Cardiac fibroblast (primary cell): ENCODE measurements around the gene DBNDD1.
A peak's percentile ranks its signal among the peaks of the same experiment; 100 is the strongest.

Experiments
- DNase-seq, 2 donors: peaks; one replicate each; pipeline versions ENCODE4 v3.0.0 to v3.0.0-alpha.2; 2010; ENCODE audit warnings: low read depth in 2 of 2
- H3K4me3 ChIP-seq, 2 donors: replicated peaks in 1 of 2; 1 replicate in 1 of 2; 2 replicates in 1 of 2; pipeline ENCODE4 v1.5.1; 2011; ENCODE audit warnings: low read depth in 2 of 2, low read length in 2 of 2, mild to moderate bottlenecking in 2 of 2, moderate library complexity in 1 of 2
- CTCF ChIP-seq: IDR thresholded peaks from one replicate; pipeline ENCODE4 v1.5.1; 2011; ENCODE audit warnings: low read depth, mild to moderate bottlenecking, low read length, inconsistent platforms

The DBNDD1 gene

GRCh38 chr16:90028985-90029384 lies 9.7 kb upstream of the DBNDD1 start:
- no peak for TF ChIP-seq CTCF
- DNase-seq: no peak
- no peak overlapping the region for H3K4me3 ChIP-seq

DNA sequence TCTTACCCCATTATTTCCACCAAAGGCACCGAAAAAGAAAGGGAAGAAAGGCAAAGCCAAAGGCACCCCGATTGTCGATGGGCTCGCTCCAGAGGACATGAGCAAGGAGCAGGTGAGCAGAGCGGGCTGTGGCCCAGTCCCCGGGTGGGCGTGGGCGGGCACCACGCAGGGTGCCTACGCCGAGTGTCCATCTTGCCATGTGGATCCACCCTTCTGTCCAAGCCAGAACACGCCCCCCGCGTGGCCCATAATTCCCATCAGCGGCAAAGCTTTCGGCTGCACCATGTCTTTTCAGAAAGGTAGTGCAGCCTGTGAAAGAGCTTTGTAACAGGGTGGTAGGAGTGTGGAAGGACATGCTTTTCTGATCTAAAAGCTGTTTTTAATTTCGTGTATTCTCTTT lies 8.4 kb upstream of the DBNDD1 start:
- no peak for DNase-seq
- no peak for TF ChIP-seq CTCF
- H3K4me3 ChIP-seq: no peak overlapping the region

GRCh38 chr16:90026135-90026534 lies 6.9 kb upstream of the DBNDD1 start:
- no peak for TF ChIP-seq CTCF
- DNase-seq: no peak

GRCh38 chr16:90023078-90023447 lies 3.8 kb upstream of the DBNDD1 start:
- TF ChIP-seq CTCF: no peak
- H3K4me3 ChIP-seq: peak overlapping the region; percentile 78 to 80
- no peak for DNase-seq

More at GRCh38 chr16:90026135-90026534, 6.9 kb upstream of the DBNDD1 start:
- no peak overlapping the region for H3K4me3 ChIP-seq

DNA sequence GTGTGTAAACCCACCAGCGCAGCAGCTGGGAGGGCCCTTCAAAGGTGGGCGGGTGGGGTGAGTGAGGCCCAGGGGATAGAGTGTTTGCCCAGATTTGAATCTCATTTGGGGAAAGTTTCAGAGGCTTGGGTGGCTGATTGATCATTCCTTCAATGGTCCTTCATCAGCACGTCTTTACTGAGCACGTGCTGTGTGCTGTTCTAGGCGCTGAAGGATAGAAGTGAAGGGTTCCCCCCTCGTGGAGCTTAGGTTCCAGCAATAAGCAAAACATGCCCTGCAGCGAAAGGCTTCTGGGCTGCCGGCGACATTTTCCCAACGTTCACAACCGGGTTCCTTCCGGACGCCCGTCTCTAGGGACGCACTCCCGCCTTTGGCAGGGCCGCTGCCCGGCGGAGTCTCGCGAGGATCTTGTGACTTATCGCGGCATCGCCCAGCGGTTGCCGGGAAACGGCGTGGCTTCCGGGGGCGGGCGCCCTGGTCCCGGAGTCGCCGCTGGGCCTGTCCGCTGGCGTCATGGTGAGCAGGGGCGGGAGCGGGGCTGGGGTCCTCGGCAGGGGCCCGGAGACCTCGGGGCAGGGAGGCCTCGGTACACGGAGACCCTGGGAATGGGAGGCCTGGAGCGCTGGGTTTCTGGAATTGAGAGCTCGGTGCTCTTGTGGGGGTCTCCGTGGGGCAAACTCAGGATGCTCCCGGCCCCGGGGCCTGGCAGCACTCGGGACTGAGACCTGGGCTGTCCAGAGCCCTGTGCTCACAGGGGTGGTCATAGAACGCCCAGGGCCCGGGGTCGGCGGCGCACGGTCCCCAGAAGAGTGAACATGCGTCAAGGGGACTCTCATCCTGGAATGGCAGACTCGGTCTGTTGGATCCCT lies 3.2 kb upstream of the DBNDD1 start:
- peak; percentile 88 to 89 for DNase-seq
- no peak for TF ChIP-seq CTCF

GRCh38 chr16:90020838-90021382 lies 1.7 kb upstream of the DBNDD1 start:
- H3K4me3 ChIP-seq: no peak overlapping the region
- TF ChIP-seq CTCF: no peak
- DNase-seq: peak in 1 of 2 donors; percentile 35

More for the DNA sequence above, 3.2 kb upstream of the DBNDD1 start:
- H3K4me3 ChIP-seq: peak overlapping the region; percentile 78 to 80
